Frontal cortex (tissue), 4 donors: Measurements from ENCODE around the gene TRIM31. TPM values are rescaled to one million over a fixed set of nuclear protein-coding genes. Genes with fewer than 3 reads are reported as not detected.

Experiments used
- DNase-seq, 2 donors: peaks; one replicate each; pipeline ENCODE4 v3.0.0; 2012; ENCODE audit warnings: low spot score in 2 of 2
- FAIRE-seq: peaks from 2 replicates; lab custom pipeline; 2012; peaks lifted over from hg19 to GRCh38; lab: Jason Lieb, UNC
- small RNA-seq: library from RNA; depleted of rRNA; stranded (forward); fragments of <200 nt; gene quantifications from one replicate; pipeline ENCODE3, GENCODE V24; 2014
- total RNA-seq: library from RNA; depleted of rRNA; stranded (reverse); fragments of >200 nt; gene quantifications from one replicate; pipeline ENCODE4 v1.2.3, GENCODE V29; 2014
- donor health status: control.
- donor health status: control.
- donor health status: control.

TRIM31 gene
- total RNA-seq, 1 donor from 2014 or later, result not detected

GRCh38 chr6:30061858-30062458 is 50.9 kb downstream of the TRIM31 start:
- DNase-seq (no peak), FAIRE-seq (no peak)

DNA sequence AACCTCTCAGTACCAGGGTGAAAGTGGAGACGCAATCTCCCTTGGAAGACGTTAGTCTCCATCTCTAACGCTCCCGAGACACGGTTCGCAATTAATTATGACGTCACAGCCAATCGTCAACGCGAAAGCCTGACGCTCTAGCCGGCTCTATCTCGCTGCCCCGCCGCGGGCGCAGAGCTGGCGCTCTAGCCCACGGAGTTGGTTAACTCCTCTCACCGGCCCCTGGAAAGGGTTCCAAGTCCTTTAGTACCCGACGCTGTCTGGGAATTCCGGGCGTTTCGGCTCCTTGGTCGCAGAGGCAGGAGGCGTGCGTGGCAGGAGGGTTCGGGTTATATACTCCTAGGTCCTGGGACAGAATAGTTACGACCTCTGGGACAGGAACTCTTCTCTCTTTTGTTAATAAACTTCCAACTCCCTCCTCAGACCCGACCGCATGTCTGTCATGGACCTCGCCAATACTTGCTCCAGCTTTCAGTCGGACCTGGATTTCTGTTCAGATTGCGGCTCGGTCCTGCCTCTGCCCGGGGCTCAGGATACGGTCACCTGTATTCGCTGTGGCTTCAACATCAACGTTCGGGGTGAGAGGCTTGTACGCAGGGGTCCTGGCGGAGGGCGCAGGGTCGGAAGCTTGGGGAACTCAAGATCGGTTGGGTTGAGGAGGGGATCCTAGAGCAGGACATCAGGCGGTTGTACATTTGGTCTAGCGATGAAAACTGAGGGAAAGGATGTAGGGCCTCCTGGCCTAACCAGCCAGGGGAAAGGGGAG is 51.6 kb downstream of the TRIM31 start, which contains the start of gene POLR1H:
Gene POLR1H (plus strand): TSS at position 174 of the 766 bp plus-strand sequence. CDS start 260 bp downstream, at position 434.
- peak; percentile 77 to 91 for DNase-seq
- FAIRE-seq, result no peak

GRCh38 chr6:30060606-30061091 is 52.2 kb downstream of the TRIM31 start:
- DNase-seq (no peak), FAIRE-seq (no peak)

- no peak for DNase-seq
- FAIRE-seq, result no peak
Observed at GRCh38 chr6:30055513-30055912, 57.4 kb downstream of the TRIM31 start.

DNA sequence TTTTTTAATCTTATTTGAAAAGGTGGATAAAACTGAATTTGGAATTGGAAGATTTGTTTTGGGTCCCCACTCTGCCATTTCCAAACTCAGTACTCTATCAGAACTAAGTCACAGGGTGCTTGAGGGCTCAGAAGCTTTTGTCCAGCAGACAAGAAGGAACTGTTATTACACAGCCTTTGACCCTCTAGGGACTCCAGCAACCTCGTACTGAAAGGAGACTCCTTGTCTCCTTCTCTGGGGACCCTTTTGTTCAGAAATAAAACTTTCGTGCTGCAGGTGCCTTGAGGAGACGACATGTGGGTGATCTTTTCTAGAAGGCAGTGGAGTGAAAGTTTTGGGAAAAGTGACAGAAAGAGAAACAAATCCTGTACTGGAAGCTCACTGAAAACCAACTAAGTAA is 59.2 kb downstream of the TRIM31 start:
- no peak for DNase-seq
- FAIRE-seq, result no peak

Small RNA genes lying within 50 kb of the gene (small RNA-seq; reads per million reads assigned to genes)
- not detected for gene RF00554
- gene RF02219, result not detected
- not detected for gene RF02220

Other genes starting within 250 kb of the TRIM31 start
- 55.4 TPM for gene HLA-A, start 170.6 kb downstream of the TRIM31 start, total RNA-seq
- 15.5 TPM for gene POLR1H, start 51.8 kb downstream of the TRIM31 start, total RNA-seq
- 17.1 TPM for gene PPP1R11, start 45.9 kb downstream of the TRIM31 start, total RNA-seq
- not detected for gene RNF39, start 37.3 kb downstream of the TRIM31 start, total RNA-seq
- gene TRIM40, start 23.1 kb upstream of the TRIM31 start, total RNA-seq, result not detected
- gene TRIM10, start 48.1 kb upstream of the TRIM31 start, total RNA-seq, result under 0.01 TPM
- not detected for gene TRIM15, start 50.5 kb upstream of the TRIM31 start, total RNA-seq
- gene TRIM26, start 100.3 kb upstream of the TRIM31 start, total RNA-seq, result 14.3 TPM
- 9.8 TPM for gene TRIM39, start 213.8 kb upstream of the TRIM31 start, total RNA-seq
- gene RPP21, start 232.1 kb upstream of the TRIM31 start, total RNA-seq, result 23.2 TPM